GM21423 (cell line): ENCODE data around the gene NFKB1.
A peak's percentile ranks its signal among the peaks of the same experiment; 100 is the strongest.

Experiments
- ATAC-seq: cut with Tn5 transposase; IDR thresholded peaks from one replicate; pipeline ENCODE4 v1.9.1; 2021; ENCODE audit warnings: mild to moderate bottlenecking, moderate library complexity; ENCODE audit not compliant: unreplicated experiment

Gene NFKB1

DNA sequence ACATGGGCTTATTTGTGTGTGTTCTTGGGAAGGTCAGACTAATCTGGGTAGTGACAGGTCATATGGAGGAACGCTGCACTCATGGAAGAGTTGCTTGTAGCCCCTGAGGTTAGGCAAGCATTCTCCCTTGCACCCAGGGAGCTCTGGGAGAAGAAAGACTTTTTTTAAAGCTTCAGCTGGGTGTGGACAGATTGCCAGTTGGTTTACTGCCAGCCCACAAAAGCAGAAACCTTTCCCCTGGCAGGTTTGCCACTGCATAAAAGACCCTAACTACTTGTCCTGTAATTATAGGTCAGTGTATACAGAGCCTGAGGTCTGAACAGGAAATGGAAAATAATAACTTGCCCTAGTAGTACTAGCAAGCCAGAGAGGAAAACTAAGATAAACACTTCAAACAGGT lies 7.4 kb upstream of the NFKB1 start:
- peak; percentile 59 for ATAC-seq

DNA sequence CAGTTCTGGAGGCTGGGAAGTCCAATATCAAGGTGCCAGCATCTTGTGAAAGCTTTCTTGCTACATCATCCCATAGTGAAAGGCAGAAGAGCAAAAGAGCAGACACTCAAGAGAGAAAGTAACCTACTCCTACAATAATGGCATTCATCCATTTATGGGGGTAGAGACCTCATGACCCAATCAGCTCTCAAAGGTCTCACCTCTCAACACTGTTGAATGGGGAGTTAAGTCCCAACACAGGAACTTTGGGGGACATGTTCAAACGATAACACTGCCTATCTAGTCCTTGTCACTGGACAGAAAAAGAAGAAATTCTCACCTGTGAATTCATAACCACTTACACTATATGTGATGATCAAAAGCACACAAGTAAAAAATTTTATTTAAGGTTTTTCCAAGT lies 6.6 kb upstream of the NFKB1 start:
- no peak for ATAC-seq

DNA sequence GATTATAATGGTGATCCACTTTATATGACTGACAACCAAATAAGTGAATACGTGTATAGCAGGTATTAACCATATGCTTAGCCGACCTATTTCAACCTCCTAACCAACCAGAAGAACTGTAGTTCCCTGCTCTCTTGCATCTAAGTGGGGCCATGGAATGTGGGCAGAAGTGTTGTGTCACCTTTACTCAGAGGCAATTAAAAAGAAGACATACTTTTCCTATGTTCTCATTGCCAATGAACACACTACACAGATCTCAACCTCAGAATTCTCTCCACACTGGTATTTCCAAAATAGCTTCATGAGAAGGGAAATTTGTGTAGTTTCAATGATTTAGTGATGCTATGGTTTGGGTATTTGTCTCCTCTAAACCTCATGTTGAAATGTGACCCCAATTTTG lies 3.2 kb upstream of the NFKB1 start:
- no peak for ATAC-seq

DNA sequence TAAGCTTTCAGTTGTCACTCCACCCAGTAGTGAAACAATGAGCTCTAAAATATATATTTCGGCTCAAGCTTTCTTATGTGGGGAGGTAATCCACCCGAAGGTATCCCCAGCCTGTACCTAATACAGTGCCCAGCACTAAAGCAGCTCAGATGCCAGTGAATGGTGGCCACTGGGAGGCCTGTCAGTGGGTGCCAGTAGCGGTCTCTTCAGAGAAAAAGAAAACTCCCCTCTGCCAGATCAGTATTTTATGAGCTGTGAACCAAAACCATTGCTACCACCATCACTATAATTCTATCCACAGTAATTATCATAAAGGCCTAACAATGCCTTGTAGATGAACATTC lies 835 bp upstream of the NFKB1 start:
- peak; percentile 25 for ATAC-seq

DNA sequence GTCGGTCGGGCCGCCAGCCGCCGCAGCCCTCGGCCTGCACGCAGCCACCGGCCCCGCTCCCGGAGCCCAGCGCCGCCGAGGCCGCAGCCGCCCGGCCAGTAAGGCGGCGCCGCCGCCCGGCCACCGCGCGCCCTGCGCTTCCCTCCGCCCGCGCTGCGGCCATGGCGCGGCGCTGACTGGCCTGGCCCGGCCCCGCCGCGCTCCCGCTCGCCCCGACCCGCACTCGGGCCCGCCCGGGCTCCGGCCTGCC lies 213 bp downstream of the NFKB1 start:
- peak; percentile 36 for ATAC-seq

DNA sequence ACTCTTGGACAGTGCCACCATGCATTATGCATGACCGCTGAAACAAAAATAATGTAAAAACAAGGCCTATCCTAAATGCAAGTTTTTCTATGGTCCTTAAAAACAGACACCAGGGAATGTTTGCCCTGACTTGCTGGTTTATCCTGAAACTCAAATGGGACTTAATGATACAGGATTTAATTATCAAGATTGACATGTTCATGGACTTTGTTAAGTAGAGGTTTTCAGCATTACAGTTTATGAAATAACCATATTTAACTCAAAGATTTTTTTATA lies 1.3 kb downstream of the NFKB1 start:
- ATAC-seq, result no peak

DNA sequence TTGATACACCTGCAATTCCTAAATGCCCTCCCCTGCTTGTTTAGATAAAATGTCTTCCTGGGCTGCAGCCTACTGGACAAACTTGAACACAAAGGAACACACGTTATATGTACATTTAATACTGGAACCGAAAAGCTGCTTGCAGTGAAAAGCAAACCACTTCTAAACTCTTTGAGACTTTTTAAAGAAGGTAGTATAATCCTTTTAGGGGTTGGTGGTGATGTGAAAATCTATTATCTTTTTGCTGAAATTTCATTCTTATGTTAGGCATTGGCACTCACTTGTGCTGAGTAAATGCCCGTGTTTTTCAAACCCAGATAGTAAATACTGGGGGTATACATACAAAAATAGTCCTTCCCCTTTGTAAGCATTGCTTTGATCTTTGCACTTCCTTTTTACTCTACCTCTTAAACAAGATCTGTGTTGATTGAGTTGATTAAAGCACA lies 2.2 kb downstream of the NFKB1 start:
- no peak for ATAC-seq

DNA sequence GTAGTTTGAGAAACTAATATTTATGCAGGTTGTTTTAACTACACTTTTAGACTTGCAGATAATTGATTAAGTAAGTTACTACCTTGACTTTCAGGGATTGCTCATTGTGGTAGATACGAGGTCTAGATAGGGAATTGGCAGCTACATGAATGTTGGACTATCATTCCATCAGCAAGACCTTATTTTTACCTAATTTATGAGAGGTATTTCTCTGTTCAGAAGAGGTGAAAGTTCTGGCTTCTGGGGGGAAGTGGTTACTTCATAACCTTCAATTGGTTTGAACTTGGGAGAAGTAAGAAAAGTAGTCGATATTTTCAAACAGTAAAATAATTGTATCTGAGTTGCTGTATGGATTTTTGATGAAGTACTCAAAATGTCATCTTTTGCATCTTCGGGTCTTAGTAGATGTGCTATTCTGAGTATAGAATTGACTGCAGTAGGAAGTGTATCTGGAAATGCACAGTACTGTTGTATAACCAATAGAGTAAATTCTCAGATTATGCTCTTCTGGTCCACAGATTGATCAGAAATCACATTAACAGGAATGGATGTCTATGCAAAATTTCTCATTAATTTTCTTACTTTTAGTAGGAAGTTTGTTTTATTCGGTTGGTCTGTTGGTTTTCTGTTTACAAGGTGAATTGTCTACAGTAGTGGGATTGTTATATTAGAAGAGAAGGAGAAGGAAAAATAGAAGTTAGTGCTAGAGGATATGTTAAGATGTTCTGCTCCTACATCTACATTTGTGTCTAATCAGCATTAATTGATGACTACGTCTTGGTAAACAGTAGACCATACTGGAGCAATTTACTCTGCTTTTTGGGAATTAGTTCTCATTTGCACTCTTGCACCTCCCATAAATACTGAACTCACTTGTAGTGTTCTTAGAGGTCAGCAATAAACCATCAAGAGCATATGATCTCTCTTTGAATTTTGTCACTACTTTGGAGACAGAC lies 3.0 kb downstream of the NFKB1 start:
- ATAC-seq, result no peak

DNA sequence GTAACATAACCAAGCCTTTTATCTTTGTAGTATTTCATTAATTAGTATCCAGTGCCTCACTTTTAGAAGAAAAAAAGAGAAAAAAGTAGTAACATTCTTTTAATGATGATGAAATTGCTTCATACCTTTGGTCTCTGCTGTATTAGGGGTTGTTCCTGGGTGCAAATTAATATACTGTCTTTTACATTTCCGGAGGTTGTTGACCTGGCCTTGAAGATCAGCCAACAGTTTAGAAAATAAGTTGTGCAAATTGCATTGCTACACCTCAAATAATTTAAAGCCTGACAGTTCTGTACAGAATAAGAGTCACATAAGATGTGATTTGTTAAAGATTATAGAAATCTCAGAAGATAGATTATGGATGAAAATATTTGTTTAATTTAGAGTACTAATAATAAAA lies 3.8 kb downstream of the NFKB1 start:
- ATAC-seq, result no peak

DNA sequence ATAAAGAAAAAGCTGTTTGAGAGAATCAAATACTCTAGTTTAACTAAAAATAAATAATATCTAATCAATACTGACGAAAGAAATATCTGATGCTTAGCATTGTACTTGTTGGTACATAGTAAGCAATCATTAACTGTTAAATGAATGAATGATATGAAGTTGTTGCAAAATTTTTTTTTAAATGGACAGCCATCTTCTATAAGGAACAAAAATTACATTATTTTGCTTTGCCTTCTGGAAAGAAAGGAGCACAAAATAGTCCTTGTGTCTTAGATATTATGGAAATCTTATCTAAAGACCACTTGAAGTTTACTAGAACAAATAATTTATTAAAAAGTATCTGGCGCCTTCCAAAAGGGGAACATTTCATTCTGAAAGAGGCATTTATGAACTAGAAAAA lies 4.5 kb downstream of the NFKB1 start:
- ATAC-seq, result no peak

DNA sequence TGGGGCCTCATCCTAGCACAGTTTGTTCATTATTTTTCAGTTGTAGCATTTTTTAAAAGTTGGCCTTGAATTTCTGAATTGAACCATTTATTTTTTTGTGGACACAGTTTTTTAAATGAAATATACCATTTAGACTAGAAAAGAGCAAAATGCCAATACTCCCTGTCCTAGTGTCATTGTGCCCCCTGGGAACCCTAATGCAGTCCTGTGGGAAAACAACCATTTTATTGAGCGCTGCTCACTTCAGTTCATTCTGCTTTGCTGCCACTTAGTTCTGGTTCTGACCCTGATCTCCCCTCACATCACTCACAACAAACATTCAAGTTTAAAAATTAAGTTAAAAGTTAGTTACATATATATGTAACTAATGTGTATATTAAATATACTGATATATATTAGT lies 5.4 kb downstream of the NFKB1 start:
- ATAC-seq, result no peak

DNA sequence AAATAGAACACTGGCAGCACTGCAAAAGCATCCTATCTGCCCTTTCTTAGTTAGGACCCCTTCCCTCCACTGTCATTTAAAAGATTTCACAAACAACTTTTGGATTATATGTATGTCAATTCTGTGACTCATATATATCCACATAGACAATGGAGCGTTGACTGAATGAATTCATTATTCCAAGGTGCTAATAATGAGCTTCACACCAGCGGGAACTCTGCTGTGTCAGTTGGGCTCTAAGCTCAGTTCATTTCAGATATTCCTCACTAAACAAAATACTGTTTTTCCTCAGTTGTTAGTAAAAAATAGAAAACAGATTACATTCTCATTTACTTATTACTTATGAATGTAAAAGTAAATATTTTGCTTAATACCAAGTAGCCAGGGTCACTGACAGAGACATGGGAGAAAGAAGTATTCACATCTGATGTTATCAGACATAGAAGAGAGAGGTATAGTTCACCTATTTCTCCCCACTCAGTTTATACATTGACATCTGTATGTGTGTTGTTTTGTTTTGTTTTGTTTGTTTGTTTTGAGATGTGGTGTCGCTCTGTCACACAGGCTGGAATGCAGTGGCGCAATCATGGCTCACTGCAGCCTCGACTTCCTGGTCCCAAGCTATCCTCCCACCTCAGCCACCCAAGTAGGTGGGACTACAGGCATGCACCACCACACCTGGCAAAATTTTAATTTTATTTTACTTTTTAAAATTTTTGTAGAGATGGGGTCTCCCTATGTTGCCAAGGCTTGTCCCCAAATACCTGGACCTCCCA lies 10.9 kb downstream of the NFKB1 start:
- no peak for ATAC-seq

DNA sequence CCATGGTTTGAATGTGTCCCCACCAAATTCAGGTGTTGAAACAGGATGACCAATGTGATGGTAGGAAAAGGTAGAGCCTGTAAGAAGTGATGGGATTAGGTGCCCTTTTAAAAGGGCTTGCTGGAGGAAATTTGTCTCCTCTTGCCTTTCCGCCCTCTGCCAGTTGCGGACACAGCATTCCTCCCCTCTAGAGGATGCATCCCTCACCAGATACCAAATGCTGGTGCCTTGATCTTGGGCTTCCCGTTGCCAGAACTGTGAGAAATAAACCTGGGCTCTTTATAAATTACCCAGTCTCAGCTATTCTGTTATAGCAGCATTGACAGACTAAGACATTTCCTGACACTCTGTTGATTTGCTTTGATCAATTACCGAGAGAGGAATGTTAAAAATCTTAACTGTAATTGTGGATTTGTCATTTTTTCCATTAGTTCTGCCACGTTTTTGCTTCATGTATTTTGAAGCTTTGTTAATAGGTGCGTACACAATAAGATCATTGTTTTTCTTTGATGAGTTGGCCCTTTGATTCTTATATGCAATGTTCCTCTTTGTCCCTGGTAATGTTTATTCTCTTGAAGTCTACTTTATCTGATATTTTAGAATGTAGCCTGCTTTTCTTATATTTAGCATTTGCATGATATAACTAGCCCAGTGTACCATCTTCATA lies 13.3 kb downstream of the NFKB1 start:
- no peak for ATAC-seq

DNA sequence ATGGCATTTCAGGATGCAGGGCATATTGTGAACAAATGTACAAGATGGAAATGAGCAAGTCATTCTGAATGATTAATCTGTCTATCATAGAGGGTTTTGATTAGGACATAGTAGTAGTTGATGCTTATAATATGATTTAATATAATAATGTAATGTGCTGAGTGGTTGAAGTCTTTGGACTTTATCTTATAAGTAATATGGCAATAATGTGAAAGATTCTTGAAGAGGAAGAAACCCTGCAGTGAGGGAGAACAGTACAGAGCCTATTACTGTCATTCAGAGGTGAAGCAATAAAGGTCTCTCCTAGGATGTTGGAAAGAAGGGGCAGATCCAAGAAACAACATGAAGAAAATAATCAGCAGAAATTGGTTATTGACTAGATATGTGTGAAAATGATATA lies 16.6 kb downstream of the NFKB1 start:
- no peak for ATAC-seq

DNA sequence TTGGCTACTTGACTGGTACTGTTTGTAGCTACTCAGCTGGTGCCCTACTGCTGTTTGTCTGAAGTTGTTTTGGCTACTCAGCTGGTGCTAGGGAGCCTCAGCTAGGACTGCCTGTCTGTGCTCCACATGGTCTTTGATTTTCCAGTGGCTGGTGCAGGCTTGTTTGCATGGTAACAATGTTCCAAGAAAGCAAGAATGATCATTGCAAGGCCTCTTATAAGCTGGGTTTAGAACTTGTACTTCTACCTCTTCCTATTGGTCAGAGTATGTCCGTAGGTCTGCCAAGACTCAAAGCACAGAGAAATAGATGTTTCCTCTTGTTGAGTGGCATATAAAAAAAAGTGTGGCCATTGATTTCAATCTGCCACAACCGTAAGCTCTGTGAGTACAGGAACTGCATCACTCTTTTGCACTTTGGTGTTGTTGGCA lies 17.6 kb downstream of the NFKB1 start:
- no peak for ATAC-seq

DNA sequence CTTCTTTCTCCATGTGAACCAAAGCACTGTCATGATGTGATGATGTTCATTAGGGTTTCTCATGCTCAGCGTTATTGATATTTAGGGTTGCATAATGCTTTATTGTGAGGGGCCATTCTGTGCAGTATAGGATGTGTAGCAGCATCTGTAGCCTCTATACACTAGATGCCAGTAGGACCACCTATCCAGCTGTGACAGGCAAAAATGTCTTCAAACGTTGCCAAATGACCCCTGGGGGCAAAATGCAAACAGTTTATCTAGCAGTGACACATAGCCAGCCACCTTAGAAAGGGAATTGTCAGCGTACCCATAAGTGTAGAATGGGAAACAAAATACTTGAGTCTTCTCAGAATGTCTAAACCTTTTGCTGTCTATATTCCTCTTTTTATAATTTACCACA lies 18.8 kb downstream of the NFKB1 start:
- ATAC-seq, result no peak

DNA sequence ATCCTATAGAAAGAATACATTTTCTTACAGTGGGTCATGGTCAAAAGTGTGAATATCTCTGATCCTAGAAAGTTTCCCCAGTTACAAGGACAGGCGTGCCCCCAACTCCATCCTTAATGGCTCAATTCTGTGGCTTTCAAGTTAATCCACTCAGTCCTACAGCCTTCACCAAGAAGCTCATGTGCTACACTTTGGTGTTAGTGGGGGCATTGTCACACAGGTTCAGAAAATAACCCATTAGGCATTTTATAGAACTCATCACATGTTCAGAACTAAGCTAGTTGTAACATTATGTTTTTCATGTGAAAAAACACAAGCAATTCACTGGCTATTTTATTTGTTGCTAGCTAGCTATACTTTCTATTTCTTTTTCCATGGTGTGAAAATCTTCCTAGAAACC lies 20.4 kb downstream of the NFKB1 start:
- ATAC-seq, result no peak

DNA sequence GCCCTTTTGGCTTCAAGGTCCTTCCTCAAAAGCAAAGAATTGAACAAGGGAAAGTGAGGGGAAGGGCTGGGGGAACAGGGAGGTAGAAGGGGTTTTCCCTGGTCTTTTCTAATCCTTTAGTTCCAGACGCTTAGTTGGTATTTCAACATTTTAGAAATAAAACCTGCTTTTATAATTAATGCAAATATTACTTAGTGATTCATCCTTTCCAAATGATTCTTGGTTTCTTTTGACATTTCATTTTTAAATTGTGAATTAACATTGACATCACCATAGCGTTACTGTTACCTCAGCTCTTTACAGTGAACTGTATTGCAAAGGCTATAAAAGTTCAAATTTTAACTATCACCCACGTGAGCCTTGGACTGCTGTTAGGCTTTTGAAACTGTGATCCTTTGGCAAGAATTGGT lies 20.9 kb downstream of the NFKB1 start:
- no peak for ATAC-seq

DNA sequence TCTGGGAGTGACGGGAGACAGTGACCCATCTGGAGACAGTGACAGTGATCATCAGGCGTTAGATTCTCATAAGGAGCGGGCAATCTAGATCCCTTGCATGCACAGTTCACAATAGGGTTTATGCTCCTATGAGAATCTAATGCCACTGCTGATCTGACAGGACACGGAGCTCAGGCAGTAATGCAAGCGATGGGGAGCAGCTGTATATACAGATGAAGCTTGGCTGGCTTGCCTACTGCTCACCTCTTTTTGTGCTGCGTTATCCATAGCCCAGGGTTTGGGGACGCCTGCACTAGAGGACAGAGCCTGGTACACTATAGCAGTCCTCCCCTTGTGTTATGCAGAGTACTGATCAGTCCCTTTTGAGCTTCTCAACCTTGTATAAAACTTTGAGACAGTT lies 23.5 kb downstream of the NFKB1 start:
- no peak for ATAC-seq

DNA sequence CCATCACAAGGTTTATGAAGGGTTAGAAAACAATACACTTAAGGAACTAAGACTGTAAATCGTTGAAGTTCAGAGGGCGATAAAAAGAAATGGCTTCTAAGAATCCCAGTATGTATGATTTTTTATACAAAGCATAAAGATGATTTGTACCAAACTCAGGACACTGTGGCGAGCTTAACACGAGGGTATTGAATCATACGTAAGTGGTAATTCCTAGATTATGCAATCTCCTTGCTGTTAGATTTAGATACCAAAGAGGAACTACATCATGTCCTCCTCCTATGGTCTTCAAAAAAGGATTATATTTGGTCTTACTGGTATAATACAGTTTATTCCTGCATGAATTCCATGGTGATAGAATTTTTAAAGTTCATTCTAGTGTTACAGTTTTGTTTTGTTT lies 23.9 kb downstream of the NFKB1 start:
- no peak for ATAC-seq

DNA sequence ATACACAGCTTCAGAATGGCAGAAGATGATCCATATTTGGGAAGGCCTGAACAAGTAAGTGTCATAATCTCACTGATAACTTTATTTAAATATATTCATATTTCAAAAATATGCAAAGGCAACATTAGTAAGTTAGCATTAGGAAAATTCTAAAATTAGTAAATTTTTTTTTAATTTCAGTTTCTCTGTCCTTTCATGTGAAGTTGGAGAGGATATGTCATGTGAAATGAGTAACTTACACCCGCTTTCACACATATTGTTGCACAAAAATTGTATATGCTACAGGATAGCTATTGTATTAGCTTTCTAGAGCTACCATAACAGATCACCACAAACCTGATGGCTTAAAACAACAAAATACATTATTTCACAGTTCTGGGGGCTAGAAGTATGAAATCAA lies 24.3 kb downstream of the NFKB1 start:
- ATAC-seq, result no peak

DNA sequence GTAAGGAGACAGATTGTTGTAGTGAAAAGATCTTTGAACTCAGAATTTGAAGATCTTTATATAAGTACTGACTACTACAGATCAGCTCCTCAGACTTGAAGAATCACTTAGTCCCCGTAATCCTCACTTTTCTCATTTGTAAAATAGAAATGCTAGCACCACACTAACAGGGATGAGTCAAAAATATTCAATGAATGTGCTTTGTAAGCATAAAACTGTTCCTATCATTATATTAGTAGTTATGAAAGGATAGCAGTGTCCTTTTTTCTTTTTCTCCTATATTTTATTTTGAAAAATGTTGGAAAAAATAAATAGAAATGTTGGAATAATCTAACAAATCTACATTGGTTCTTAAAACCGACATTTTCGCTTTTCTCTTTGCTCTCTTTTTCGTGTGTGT lies 25.4 kb downstream of the NFKB1 start:
- ATAC-seq, result no peak
